Astrocyte (in vitro differentiated cells and primary cell): ENCODE results near the gene HRAS. TPM values are rescaled to one million over a fixed set of nuclear protein-coding genes. Genes with fewer than 3 reads are reported as not detected.
A peak's percentile ranks its signal among the peaks of the same experiment; 100 is the strongest.

Source experiments
- DNase-seq: peaks from one replicate; pipeline ENCODE4 v3.0.0-alpha.2; 2010; ENCODE audit warnings: low read depth
- FAIRE-seq: peaks from 2 replicates; lab custom pipeline; 2011; peaks lifted over from hg19 to GRCh38; lab: Jason Lieb, UNC
- H2AFZ ChIP-seq: 2 replicates; pipeline ENCODE4 v1.6.0; 2012; ENCODE audit warnings: low read depth, low read length, inconsistent platforms
- H3K27ac ChIP-seq: 2 replicates; pipeline ENCODE4 v1.5.1; 2011; ENCODE audit warnings: low read depth, low read length, inconsistent platforms
- H3K27me3 ChIP-seq: 2 replicates; pipeline ENCODE4 v1.6.0; 2011; ENCODE audit warnings: low read length, inconsistent platforms; ENCODE audit not compliant: insufficient read depth
- H3K36me3 ChIP-seq: 2 replicates; pipeline ENCODE4 v1.5.1; 2011; ENCODE audit warnings: low read length, inconsistent platforms; ENCODE audit not compliant: insufficient read depth
- H3K4me1 ChIP-seq: 2 replicates; pipeline ENCODE4 v1.5.1; 2011; ENCODE audit warnings: low read length, inconsistent platforms; ENCODE audit not compliant: insufficient read depth
- H3K4me2 ChIP-seq: 2 replicates; pipeline ENCODE4 v1.6.0; 2012; ENCODE audit warnings: low read length, inconsistent platforms
- H3K4me3 ChIP-seq: 2 replicates; pipeline ENCODE4 v1.5.1; 2011; ENCODE audit warnings: low read depth, mild to moderate bottlenecking, low read length, inconsistent platforms; ENCODE audit not compliant: insufficient read depth
- H3K79me2 ChIP-seq: 2 replicates; pipeline ENCODE4 v1.6.0; 2012; ENCODE audit warnings: mild to moderate bottlenecking, low read length, inconsistent platforms; ENCODE audit not compliant: insufficient read depth
- H3K9ac ChIP-seq: 2 replicates; pipeline ENCODE4 v1.6.0; 2012; ENCODE audit warnings: mild to moderate bottlenecking, low read length, inconsistent platforms
- H3K9me3 ChIP-seq: 2 replicates; pipeline ENCODE4 v1.5.1; 2012; ENCODE audit warnings: low read depth, mild to moderate bottlenecking, low read length, inconsistent platforms; ENCODE audit not compliant: insufficient read depth
- H4K20me1 ChIP-seq: 2 replicates; pipeline ENCODE4 v1.6.0; 2012; ENCODE audit warnings: low read length, inconsistent platforms; ENCODE audit not compliant: insufficient read depth
- H3K27ac Mint-ChIP-seq: one replicate; pipeline ENCODE4 v1.8.0; 2021; ENCODE audit warnings: mild to moderate bottlenecking, mixed read lengths; ENCODE audit not compliant: unreplicated experiment
- H3K27me3 Mint-ChIP-seq: one replicate; pipeline ENCODE4 v1.8.0; 2021; ENCODE audit warnings: low read depth, mixed read lengths; ENCODE audit not compliant: unreplicated experiment
- H3K36me3 Mint-ChIP-seq: one replicate; pipeline ENCODE4 v1.8.0; 2021; ENCODE audit warnings: low read depth, mixed read lengths; ENCODE audit not compliant: unreplicated experiment
- H3K4me1 Mint-ChIP-seq: one replicate; pipeline ENCODE4 v1.8.0; 2021; ENCODE audit warnings: low read depth, mixed read lengths; ENCODE audit not compliant: unreplicated experiment
- H3K4me3 Mint-ChIP-seq: one replicate; pipeline ENCODE4 v1.8.0; 2021; ENCODE audit warnings: mild to moderate bottlenecking, moderate library complexity, mixed read lengths; ENCODE audit not compliant: unreplicated experiment
- H3K9me3 Mint-ChIP-seq: one replicate; pipeline ENCODE4 v1.8.0; 2021; ENCODE audit warnings: mild to moderate bottlenecking, mixed read lengths; ENCODE audit not compliant: unreplicated experiment
- EZH2 ChIP-seq: IDR thresholded peaks from 2 replicates; pipeline ENCODE4 v1.6.1; 2012; ENCODE audit warnings: mild to moderate bottlenecking, low read length, inconsistent platforms; ENCODE audit not compliant: insufficient read depth
- total RNA-seq: library from RNA; stranded (reverse); gene quantifications from 2 replicates; pipeline ENCODE4 v1.2.1, GENCODE V29; 2021
- TF ChIP-seq, protein P1 (sequence below): IDR thresholded peaks from 2 replicates; pipeline ENCODE4 v1.5.1; 2011; ENCODE audit warnings: low read depth, mild to moderate bottlenecking, inconsistent platforms, low read length, moderate library complexity; ENCODE audit not compliant: insufficient read depth

The HRAS gene
- total RNA-seq, 1 donor from 2014 or later, result 84.2 TPM

DNA sequence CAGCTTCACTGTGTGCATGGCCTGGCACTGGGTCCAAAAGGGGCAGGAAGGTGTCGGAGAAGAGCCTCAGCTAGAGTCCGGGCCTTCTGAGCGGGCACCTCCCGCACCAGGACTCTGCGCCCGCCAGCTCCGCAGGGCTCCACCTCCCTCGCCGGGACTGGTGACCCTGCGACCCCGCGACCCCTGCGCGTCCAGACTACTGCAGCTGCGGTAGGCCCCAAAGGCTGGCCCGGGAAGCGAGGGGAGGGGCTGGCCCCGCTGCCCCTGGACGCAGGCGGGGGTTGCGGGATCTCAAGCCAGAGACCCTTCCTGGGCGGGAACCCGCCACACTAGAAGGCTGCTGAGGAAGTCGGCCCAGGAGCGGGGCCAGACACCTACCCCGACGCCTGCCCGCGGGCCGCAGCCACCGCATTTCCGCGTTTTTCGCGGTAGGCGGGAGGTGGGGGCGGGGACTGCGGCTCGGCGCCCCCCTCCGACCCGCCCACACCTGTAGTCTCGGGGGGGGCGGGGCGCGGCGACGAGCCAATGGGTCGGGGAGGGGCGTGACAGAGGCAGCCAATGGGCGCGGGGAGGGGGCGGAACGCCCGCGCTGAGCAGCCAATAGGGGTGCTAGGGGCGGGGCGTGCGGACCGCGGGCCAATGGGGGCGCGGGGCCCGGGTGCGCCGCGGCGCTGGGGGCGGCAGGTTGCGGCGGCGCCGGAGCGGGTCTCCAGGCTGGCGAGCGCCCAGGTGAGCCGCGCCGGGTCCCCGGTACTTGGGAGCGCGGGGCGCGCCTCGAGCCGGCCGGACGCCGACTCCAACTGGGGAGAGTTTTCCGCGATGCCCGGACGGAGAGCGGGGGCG is 25.1 kb upstream of the HRAS start, which contains the start of the genes LMNTD2 and RASSF7:
Gene LMNTD2 (minus strand): TSS at position 434 of the 843 bp plus-strand sequence. CDS start 22 bp downstream, at position 412.
Gene RASSF7 (plus strand): TSS at position 666 of the 843 bp plus-strand sequence. CDS start 799 bp downstream, outside the sequence.
- peaks cover 2% of the 10 kb centered on the region for H3K9me3 Mint-ChIP-seq
- peaks cover 4% of the 10 kb centered on the region for H3K4me1 Mint-ChIP-seq
- peaks cover 9% of the 10 kb centered on the region for H3K27me3 Mint-ChIP-seq
- no peak for FAIRE-seq
- H3K27ac Mint-ChIP-seq, result peak within 1 kb of the TSS; percentile 70
- Histone ChIP-seq H3K27me3 (peaks cover 21% of the 10 kb centered on the region), H3K9me3 (no peaks in the 10 kb centered on the region), H3K27ac (no peak within 1 kb of the TSS), H3K4me2 (peak within 1 kb of the TSS; percentile 93), H2AFZ (peak within 1 kb of the TSS; percentile 81), H3K4me3 (peak within 1 kb of the TSS; percentile 67), H4K20me1 (no peaks in the 10 kb centered on the region), H3K79me2 (no peaks in the 10 kb centered on the region), H3K4me1 (peaks cover 8% of the 10 kb centered on the region), H3K9ac (peak within 1 kb of the TSS; percentile 68), H3K36me3 (no peaks in the 10 kb centered on the region)
- H3K36me3 Mint-ChIP-seq, result peaks cover 9% of the 10 kb centered on the region
- DNase-seq, result peak; percentile 39
- peak; percentile 35 for TF ChIP-seq EZH2
- TF ChIP-seq, protein P1, sequence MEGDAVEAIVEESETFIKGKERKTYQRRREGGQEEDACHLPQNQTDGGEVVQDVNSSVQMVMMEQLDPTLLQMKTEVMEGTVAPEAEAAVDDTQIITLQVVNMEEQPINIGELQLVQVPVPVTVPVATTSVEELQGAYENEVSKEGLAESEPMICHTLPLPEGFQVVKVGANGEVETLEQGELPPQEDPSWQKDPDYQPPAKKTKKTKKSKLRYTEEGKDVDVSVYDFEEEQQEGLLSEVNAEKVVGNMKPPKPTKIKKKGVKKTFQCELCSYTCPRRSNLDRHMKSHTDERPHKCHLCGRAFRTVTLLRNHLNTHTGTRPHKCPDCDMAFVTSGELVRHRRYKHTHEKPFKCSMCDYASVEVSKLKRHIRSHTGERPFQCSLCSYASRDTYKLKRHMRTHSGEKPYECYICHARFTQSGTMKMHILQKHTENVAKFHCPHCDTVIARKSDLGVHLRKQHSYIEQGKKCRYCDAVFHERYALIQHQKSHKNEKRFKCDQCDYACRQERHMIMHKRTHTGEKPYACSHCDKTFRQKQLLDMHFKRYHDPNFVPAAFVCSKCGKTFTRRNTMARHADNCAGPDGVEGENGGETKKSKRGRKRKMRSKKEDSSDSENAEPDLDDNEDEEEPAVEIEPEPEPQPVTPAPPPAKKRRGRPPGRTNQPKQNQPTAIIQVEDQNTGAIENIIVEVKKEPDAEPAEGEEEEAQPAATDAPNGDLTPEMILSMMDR, result no peak
- peak within 1 kb of the TSS; percentile 91 for H3K4me3 Mint-ChIP-seq

DNA sequence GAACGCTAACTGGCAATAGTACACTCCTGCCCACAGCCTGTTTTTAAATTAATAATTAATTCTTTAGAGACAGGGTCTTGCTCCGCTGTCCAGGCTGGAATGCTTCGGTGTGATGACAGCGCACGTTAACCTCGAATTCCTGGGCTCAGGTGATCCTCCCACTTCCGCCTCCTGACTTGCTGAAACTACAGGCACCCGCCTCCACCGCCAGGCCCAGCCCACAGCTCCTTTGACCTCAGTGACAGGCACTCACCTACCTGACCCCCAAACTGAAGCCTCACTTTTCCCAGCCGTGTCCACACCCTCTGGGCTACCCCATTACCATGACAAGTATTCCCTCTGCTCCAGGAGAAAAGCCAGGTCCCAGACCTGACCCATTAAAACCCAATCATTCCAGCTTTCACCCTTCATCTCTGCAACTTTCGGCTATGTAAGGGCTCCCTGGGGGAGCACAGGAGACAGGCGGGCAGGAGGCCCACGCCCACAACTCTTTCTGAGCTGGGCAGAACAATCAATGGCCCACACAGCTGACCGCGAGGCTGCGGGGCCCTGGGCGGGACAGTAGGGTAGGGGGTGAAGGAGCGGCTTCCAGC is 24.4 kb upstream of the HRAS start:
- Histone ChIP-seq H3K36me3 (no peaks in the 10 kb centered on the region), H3K9me3 (no peaks in the 10 kb centered on the region), H3K79me2 (no peaks in the 10 kb centered on the region), H3K27me3 (peaks cover 23% of the 10 kb centered on the region), H3K4me3 (peak overlapping the region; percentile 67), H3K27ac (no peak overlapping the region), H3K4me2 (peak overlapping the region; percentile 93), H3K9ac (no peak overlapping the region), H4K20me1 (no peaks in the 10 kb centered on the region), H2AFZ (peak overlapping the region; percentile 73), H3K4me1 (peaks cover 8% of the 10 kb centered on the region)
- DNase-seq (no peak), FAIRE-seq (no peak)
- Mint-ChIP-seq H3K4me1 (peaks cover 4% of the 10 kb centered on the region), H3K4me3 (peak overlapping the region; percentile 81), H3K36me3 (peaks cover 9% of the 10 kb centered on the region), H3K27me3 (peaks cover 9% of the 10 kb centered on the region), H3K9me3 (peaks cover 2% of the 10 kb centered on the region), H3K27ac (peak overlapping the region; percentile 70)
- no peak for TF ChIP-seq EZH2

DNA sequence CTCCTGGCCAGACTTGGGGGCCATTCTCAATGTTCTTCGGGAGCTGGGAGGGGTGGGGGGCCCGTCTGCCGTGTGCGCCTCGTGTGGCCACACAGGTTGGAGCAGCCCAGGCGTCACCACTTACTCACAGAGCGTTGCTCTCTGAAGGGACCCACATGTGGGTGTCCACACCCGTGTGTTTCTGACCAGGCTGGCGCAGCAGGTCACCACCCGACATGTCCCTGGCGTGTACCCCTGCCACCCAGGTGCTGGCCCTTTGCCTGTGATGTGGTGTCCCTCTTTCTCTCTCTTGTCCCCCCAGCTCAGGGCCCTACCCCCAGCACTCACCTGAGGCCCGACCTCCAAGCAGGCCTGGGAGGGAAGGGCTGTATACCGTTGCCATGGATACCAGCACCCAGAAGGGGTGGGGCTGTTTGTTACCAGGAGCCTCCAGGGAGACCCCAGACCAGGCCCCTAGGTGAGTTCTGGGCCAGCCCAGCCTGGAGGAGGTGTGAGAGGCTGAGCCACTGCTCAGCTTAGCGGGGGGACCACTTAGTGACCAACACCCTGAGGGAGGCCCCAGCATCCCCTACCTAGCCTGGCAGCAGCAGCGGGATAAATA is 23.7 kb upstream of the HRAS start:
- Histone ChIP-seq H3K79me2 (no peaks in the 10 kb centered on the region), H3K4me3 (no peak overlapping the region), H4K20me1 (no peaks in the 10 kb centered on the region), H3K4me2 (no peak overlapping the region), H2AFZ (no peak overlapping the region), H3K9ac (no peak overlapping the region), H3K36me3 (no peaks in the 10 kb centered on the region), H3K27ac (no peak overlapping the region), H3K4me1 (peaks cover 8% of the 10 kb centered on the region), H3K9me3 (no peaks in the 10 kb centered on the region), H3K27me3 (peaks cover 23% of the 10 kb centered on the region)
- peaks cover 2% of the 10 kb centered on the region for H3K9me3 Mint-ChIP-seq
- H3K36me3 Mint-ChIP-seq, result peaks cover 6% of the 10 kb centered on the region
- TF ChIP-seq EZH2, result no peak
- TF ChIP-seq, protein P1, result no peak
- H3K4me3 Mint-ChIP-seq, result no peak overlapping the region
- DNase-seq (no peak), FAIRE-seq (no peak)
- peaks cover 9% of the 10 kb centered on the region for H3K27me3 Mint-ChIP-seq
- peaks cover 4% of the 10 kb centered on the region for H3K4me1 Mint-ChIP-seq
- H3K27ac Mint-ChIP-seq, result no peak overlapping the region
